ENCODE data around the gene LARP7.
"Not testable (repeated sequence)": the region's sequence is repeated elsewhere in the genome, so short reads cannot be mapped to it uniquely, and the experiment has no call there.

GRCh38 chr4:112656115-112656514 is 19.2 kb downstream of the LARP7 start:
- not testable (repeated sequence) for TF ChIP-seq CTCF (tag by site-specific recombination; IDR thresholded peaks at IDR 0.05); ZNF610 (tag by site-specific recombination; IDR thresholded peaks at IDR 0.05; ENCODE audit: borderline replicate concordance); ZNF274 (IDR thresholded peaks at IDR 0.05; ENCODE audit: low read length); ZNF274 (tag by site-specific recombination; IDR thresholded peaks at IDR 0.05; ENCODE audit: borderline replicate concordance); TSHZ1 (tag by site-specific recombination; IDR thresholded peaks at IDR 0.05; ENCODE audit: borderline replicate concordance); ELK4 (IDR thresholded peaks at IDR 0.05; ENCODE audit: borderline replicate concordance, low read depth, low read length); KLF10 (tag by site-specific recombination; IDR thresholded peaks at IDR 0.05); ZNF362 (tag by site-specific recombination; IDR thresholded peaks at IDR 0.05); ZBTB1 (tag by site-specific recombination; IDR thresholded peaks at IDR 0.05); ZNF654 (tag by site-specific recombination; IDR thresholded peaks at IDR 0.05; ENCODE audit: low read depth)

Data from HEK293 (cell line).